DND-41 (cell line): ENCODE data around the gene SNAI3.

Experiments
- ATAC-seq: fragments of 200-7000 bp; cut with Tn5 transposase; 3 replicates; pipeline ENCODE4 v1.9.1; 2021; ENCODE audit warnings: low read depth; ENCODE audit not compliant: insufficient read depth
- DNase-seq: peaks from one replicate; pipeline ENCODE4 v3.0.0-alpha.2; 2020
- H2AFZ ChIP-seq: 2 replicates; pipeline ENCODE4 v1.6.0; 2012; ENCODE audit warnings: low read depth, low read length
- H3K27ac ChIP-seq: 2 replicates; pipeline ENCODE4 v1.5.1; 2012; ENCODE audit warnings: low read length, inconsistent platforms
- H3K27me3 ChIP-seq: fragments of 200-600 bp; sonication (generic); 2 replicates; pipeline ENCODE4 v1.6.0; 2012; ENCODE audit warnings: low read length, mild to moderate bottlenecking, inconsistent platforms; ENCODE audit not compliant: insufficient read depth, poor library complexity
- H3K36me3 ChIP-seq: 2 replicates; pipeline ENCODE4 v1.5.1; 2012; ENCODE audit warnings: low read length, inconsistent platforms; ENCODE audit not compliant: insufficient read depth
- H3K4me1 ChIP-seq: 2 replicates; pipeline ENCODE4 v1.5.1; 2012; ENCODE audit warnings: mild to moderate bottlenecking, low read length; ENCODE audit not compliant: insufficient read depth
- H3K4me2 ChIP-seq: 2 replicates; pipeline ENCODE4 v1.6.0; 2012; ENCODE audit warnings: mild to moderate bottlenecking, moderate library complexity, low read length, inconsistent platforms; ENCODE audit not compliant: insufficient read depth
- H3K4me3 ChIP-seq, 2 experiments: fragments of 200-600 bp in 1 of 2; shearing (Covaris generic) in 1 of 2; 2 replicates each; pipeline ENCODE4 v1.5.1; 2012 to 2016; ENCODE audit warnings: inconsistent platforms in 2 of 2, low read length in 2 of 2, mild to moderate bottlenecking in 2 of 2, low read depth in 1 of 2, moderate library complexity in 1 of 2
- H3K79me2 ChIP-seq: 2 replicates; pipeline ENCODE4 v1.6.0; 2012; ENCODE audit warnings: low read length, inconsistent platforms; ENCODE audit not compliant: insufficient read depth
- H3K9ac ChIP-seq: 2 replicates; pipeline ENCODE4 v1.6.0; 2012; ENCODE audit warnings: low read depth, mild to moderate bottlenecking, inconsistent platforms, low read length, moderate library complexity
- H3K9me3 ChIP-seq: 2 replicates; pipeline ENCODE4 v1.5.1; 2012; ENCODE audit warnings: low read length, moderate library complexity, mild to moderate bottlenecking, inconsistent platforms; ENCODE audit not compliant: insufficient read depth, severe bottlenecking
- H4K20me1 ChIP-seq: 2 replicates; pipeline ENCODE4 v1.6.0; 2012; ENCODE audit warnings: low read length; ENCODE audit not compliant: insufficient read depth
- EZH2 ChIP-seq: IDR thresholded peaks from 3 replicates; pipeline ENCODE4 v1.6.1; 2012; ENCODE audit warnings: borderline replicate concordance, low read depth, mild to moderate bottlenecking, moderate library complexity, low read length, inconsistent platforms; ENCODE audit not compliant: severe bottlenecking
- TF ChIP-seq, protein P1 (sequence below): IDR thresholded peaks from 2 replicates; pipeline ENCODE4 v1.5.1; 2012; ENCODE audit warnings: borderline replicate concordance, low read length, moderate library complexity, mild to moderate bottlenecking; ENCODE audit not compliant: poor library complexity, severe bottlenecking; ENCODE audit errors: extremely low read depth

Gene SNAI3

DNA sequence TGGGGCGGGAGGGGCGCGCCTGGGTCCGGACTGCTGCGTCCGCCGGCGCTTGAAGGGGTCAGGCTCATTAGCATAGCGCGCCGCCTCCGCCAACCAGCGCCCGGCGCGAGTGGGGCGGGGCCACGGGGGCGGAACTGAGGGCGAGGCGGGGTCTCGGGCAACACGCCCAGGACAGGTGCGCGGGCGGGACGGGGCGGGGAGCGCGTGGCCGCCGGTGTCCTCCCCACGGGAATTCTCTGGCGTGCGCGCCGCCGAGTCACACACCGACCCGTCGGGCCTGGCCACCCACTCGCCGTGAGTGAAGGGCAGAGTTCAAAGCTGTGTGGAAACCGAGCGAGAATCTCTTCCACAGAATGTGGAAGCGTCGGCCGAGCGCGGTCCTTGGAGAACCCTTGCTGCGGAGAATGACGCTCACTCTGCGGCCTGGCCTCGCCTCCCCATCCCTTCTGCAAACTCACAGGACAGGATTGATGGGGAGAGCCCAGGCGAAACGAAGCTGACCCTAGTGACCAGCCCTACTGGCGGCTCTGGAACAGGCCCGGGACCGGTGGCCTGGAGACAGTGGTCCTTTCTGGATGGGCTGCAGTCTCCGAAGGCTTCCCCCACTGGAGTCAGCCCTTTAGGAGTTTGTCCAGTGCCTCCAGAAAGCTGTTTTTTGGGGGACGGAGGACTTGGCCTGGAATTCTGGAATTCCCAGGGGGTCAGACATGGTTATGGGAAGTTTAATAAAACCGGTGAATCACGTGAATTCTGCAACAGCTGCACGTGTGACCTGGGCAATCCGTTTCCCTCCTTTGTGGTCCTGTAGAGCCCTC, at the start of gene SNAI3:
Gene SNAI3, minus strand, starts transcription at position 69 of the 815 bp plus-strand sequence. CDS start 101 bp downstream, outside the sequence.
- H3K36me3 ChIP-seq: no peaks in the 10 kb centered on the region
- peak within 1 kb of the TSS; percentile 30; the same call in 1 of the 2 replicates for H3K9ac ChIP-seq
- H3K27ac ChIP-seq: no peak within 1 kb of the TSS
- H3K4me2 ChIP-seq: peak within 1 kb of the TSS; percentile 68
- H2AFZ ChIP-seq: no peak within 1 kb of the TSS
- H4K20me1 ChIP-seq: peaks cover 24% of the 10 kb centered on the region
- H3K27me3 ChIP-seq: peaks cover 20% of the 10 kb centered on the region
- H3K4me3 ChIP-seq: peak within 1 kb of the TSS; percentile 16 to 50; a peak in 3 of 4 replicates
- peaks cover 15% of the 10 kb centered on the region for H3K4me1 ChIP-seq
- ATAC-seq: peak; percentile 96
- no peak for TF ChIP-seq EZH2
- TF ChIP-seq, protein P1, sequence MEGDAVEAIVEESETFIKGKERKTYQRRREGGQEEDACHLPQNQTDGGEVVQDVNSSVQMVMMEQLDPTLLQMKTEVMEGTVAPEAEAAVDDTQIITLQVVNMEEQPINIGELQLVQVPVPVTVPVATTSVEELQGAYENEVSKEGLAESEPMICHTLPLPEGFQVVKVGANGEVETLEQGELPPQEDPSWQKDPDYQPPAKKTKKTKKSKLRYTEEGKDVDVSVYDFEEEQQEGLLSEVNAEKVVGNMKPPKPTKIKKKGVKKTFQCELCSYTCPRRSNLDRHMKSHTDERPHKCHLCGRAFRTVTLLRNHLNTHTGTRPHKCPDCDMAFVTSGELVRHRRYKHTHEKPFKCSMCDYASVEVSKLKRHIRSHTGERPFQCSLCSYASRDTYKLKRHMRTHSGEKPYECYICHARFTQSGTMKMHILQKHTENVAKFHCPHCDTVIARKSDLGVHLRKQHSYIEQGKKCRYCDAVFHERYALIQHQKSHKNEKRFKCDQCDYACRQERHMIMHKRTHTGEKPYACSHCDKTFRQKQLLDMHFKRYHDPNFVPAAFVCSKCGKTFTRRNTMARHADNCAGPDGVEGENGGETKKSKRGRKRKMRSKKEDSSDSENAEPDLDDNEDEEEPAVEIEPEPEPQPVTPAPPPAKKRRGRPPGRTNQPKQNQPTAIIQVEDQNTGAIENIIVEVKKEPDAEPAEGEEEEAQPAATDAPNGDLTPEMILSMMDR: no peak
- DNase-seq: peak; percentile 81
- no peaks in the 10 kb centered on the region for H3K9me3 ChIP-seq
- no peaks in the 10 kb centered on the region for H3K79me2 ChIP-seq

DNA sequence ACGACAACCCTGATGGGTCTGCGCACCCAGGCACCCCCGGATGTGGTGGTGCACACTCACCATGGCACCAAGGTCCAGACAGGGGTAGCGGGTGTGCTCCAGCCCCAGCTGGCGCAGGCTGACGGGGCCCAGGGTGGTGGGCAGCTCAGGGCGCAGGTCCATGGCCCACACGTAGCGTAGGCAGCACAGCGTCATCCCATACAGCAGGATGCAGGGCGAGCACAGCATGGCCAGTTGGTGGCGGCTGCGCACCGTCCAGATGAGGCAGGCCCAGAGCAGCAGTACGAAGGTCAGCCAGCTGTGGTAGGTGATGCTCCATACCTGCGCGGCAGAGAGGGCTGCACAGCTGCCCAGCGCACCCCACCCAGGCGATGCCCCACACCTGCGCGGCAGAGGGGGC, 49.8 kb upstream of the SNAI3 start:
- Histone ChIP-seq H2AFZ (no peak overlapping the region), H3K27me3 (no peaks in the 10 kb centered on the region), H4K20me1 (peaks cover 31% of the 10 kb centered on the region), H3K4me1 (no peaks in the 10 kb centered on the region), H3K4me2 (no peak overlapping the region), H3K27ac (no peak overlapping the region), H3K79me2 (no peaks in the 10 kb centered on the region; the same call in 1 of the 2 replicates), H3K9me3 (no peaks in the 10 kb centered on the region), H3K36me3 (peaks cover 87% of the 10 kb centered on the region), H3K4me3 (no peak overlapping the region), H3K9ac (no peak overlapping the region)
- DNase-seq: no peak
- no peak for ATAC-seq
- TF ChIP-seq, protein P1: no peak
- TF ChIP-seq EZH2: no peak

- TF ChIP-seq, protein P1: no peak
- TF ChIP-seq EZH2: no peak
- ATAC-seq (no peak), DNase-seq (no peak)
- H3K9me3 ChIP-seq: no peaks in the 10 kb centered on the region
- no peak overlapping the region for H3K9ac ChIP-seq
- no peak overlapping the region for H3K4me3 ChIP-seq
- no peaks in the 10 kb centered on the region for H3K27me3 ChIP-seq
- H3K79me2 ChIP-seq: no peaks in the 10 kb centered on the region; the same call in 1 of the 2 replicates
- no peaks in the 10 kb centered on the region for H3K4me1 ChIP-seq
- peaks cover 87% of the 10 kb centered on the region for H3K36me3 ChIP-seq
- H3K4me2 ChIP-seq: no peak overlapping the region
- peaks cover 36% of the 10 kb centered on the region for H4K20me1 ChIP-seq
- no peak overlapping the region for H2AFZ ChIP-seq
- no peak overlapping the region for H3K27ac ChIP-seq
Measured at GRCh38 chr16:88735616-88736015, 49.3 kb upstream of the SNAI3 start.
